ENCODE results near the gene PPM1L.

- TF ChIP-seq, protein P1, sequence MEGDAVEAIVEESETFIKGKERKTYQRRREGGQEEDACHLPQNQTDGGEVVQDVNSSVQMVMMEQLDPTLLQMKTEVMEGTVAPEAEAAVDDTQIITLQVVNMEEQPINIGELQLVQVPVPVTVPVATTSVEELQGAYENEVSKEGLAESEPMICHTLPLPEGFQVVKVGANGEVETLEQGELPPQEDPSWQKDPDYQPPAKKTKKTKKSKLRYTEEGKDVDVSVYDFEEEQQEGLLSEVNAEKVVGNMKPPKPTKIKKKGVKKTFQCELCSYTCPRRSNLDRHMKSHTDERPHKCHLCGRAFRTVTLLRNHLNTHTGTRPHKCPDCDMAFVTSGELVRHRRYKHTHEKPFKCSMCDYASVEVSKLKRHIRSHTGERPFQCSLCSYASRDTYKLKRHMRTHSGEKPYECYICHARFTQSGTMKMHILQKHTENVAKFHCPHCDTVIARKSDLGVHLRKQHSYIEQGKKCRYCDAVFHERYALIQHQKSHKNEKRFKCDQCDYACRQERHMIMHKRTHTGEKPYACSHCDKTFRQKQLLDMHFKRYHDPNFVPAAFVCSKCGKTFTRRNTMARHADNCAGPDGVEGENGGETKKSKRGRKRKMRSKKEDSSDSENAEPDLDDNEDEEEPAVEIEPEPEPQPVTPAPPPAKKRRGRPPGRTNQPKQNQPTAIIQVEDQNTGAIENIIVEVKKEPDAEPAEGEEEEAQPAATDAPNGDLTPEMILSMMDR (IDR thresholded peaks at IDR 0.05), result no peak
- no peak for TF ChIP-seq POLR2A (IDR thresholded peaks at IDR 0.05; ENCODE audit: low read depth)
Observed at GRCh38 chr3:161081633-161082032, 325.6 kb downstream of the PPM1L start.
